ENCODE results near the gene NLRP1. TPM values are rescaled to one million over a fixed set of nuclear protein-coding genes. Genes with fewer than 3 reads are reported as not detected.

The NLRP1 gene
- total RNA-seq, 1 donor from 2014 or later: 48.1 TPM

- Histone ChIP-seq H3K9ac (ENCODE audit: low read length) (no peak overlapping the region), H3K79me2 (ENCODE audit: insufficient read depth, low read length) (peaks cover 85% of the 10 kb centered on the region), H3K4me2 (ENCODE audit: low read length) (no peak overlapping the region), H3K27ac (ENCODE audit: low read depth, low read length) (no peak overlapping the region), H3K4me1 (ENCODE audit: insufficient read depth, low read length) (peaks cover 3% of the 10 kb centered on the region), H2AFZ (ENCODE audit: low read depth, low read length) (no peak overlapping the region), H3K9me3 (ENCODE audit: insufficient read depth, low read depth, low read length) (peaks cover 4% of the 10 kb centered on the region), H3K36me3 (ENCODE audit: insufficient read depth, low read length) (peaks cover 61% of the 10 kb centered on the region), H4K20me1 (ENCODE audit: insufficient read depth, low read length) (peaks cover 23% of the 10 kb centered on the region), H3K4me3 (ENCODE audit: insufficient read depth, low read depth, low read length) (no peak overlapping the region), H3K27me3 (ENCODE audit: insufficient read depth, low read length) (no peaks in the 10 kb centered on the region)
- Mint-ChIP-seq H3K4me3 (ENCODE audit: unreplicated experiment) (no peak overlapping the region), H3K9me3 (ENCODE audit: unreplicated experiment) (no peaks in the 10 kb centered on the region), H3K27ac (ENCODE audit: unreplicated experiment) (no peak overlapping the region), H3K27me3 (ENCODE audit: low read depth, unreplicated experiment) (no peaks in the 10 kb centered on the region), H3K36me3 (ENCODE audit: low read depth, unreplicated experiment) (peaks cover 14% of the 10 kb centered on the region), H3K4me1 (ENCODE audit: low read depth, unreplicated experiment) (no peaks in the 10 kb centered on the region)
- FAIRE-seq (no peak), DNase-seq (ENCODE audit: low read depth) (no peak)
- TF ChIP-seq, protein P1, sequence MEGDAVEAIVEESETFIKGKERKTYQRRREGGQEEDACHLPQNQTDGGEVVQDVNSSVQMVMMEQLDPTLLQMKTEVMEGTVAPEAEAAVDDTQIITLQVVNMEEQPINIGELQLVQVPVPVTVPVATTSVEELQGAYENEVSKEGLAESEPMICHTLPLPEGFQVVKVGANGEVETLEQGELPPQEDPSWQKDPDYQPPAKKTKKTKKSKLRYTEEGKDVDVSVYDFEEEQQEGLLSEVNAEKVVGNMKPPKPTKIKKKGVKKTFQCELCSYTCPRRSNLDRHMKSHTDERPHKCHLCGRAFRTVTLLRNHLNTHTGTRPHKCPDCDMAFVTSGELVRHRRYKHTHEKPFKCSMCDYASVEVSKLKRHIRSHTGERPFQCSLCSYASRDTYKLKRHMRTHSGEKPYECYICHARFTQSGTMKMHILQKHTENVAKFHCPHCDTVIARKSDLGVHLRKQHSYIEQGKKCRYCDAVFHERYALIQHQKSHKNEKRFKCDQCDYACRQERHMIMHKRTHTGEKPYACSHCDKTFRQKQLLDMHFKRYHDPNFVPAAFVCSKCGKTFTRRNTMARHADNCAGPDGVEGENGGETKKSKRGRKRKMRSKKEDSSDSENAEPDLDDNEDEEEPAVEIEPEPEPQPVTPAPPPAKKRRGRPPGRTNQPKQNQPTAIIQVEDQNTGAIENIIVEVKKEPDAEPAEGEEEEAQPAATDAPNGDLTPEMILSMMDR (IDR thresholded peaks at IDR 0.05; ENCODE audit: insufficient read depth, low read depth, low read length): no peak
- TF ChIP-seq EZH2 (IDR thresholded peaks at IDR 0.05; ENCODE audit: insufficient read depth, low read length): no peak
Measured at GRCh38 chr17:5481451-5481850, 102.9 kb downstream of the NLRP1 start.

DNA sequence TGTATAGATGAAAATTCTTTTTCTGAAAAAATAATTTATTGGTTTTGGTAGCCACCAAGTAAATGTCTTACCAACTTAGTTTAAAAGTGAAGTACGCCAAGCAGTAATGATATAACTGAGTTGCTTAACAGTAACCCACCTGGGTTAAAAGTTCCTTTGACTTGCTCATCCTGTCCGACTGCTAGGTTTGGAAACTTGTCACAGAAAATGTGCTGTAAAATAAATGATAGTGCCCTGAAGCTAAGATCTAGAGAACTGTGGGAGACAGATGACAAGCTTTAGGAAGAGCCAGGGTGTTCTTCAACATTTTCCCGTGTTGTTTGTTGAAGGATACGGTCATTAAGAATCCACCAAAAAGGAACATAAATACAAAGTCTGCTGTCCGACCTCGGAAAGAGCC lies 103.3 kb downstream of the NLRP1 start:
- Mint-ChIP-seq H3K36me3 (ENCODE audit: low read depth, unreplicated experiment) (peaks cover 16% of the 10 kb centered on the region), H3K27ac (ENCODE audit: unreplicated experiment) (no peak overlapping the region), H3K4me3 (ENCODE audit: unreplicated experiment) (no peak overlapping the region), H3K27me3 (ENCODE audit: low read depth, unreplicated experiment) (no peaks in the 10 kb centered on the region), H3K4me1 (ENCODE audit: low read depth, unreplicated experiment) (no peaks in the 10 kb centered on the region), H3K9me3 (ENCODE audit: unreplicated experiment) (no peaks in the 10 kb centered on the region)
- no peak overlapping the region for H3K4me2 ChIP-seq (ENCODE audit: low read length)
- no peak overlapping the region for H3K9ac ChIP-seq (ENCODE audit: low read length)
- peaks cover 85% of the 10 kb centered on the region for H3K79me2 ChIP-seq (ENCODE audit: insufficient read depth, low read length)
- H3K4me1 ChIP-seq (ENCODE audit: insufficient read depth, low read length): peaks cover 3% of the 10 kb centered on the region
- H3K27ac ChIP-seq (ENCODE audit: low read depth, low read length): no peak overlapping the region
- no peak for TF ChIP-seq EZH2 (IDR thresholded peaks at IDR 0.05; ENCODE audit: insufficient read depth, low read length)
- TF ChIP-seq, protein P1 (IDR thresholded peaks at IDR 0.05; ENCODE audit: insufficient read depth, low read depth, low read length): no peak
- H3K27me3 ChIP-seq (ENCODE audit: insufficient read depth, low read length): no peaks in the 10 kb centered on the region
- DNase-seq (ENCODE audit: low read depth) (no peak), FAIRE-seq (no peak)
- peaks cover 4% of the 10 kb centered on the region for H3K9me3 ChIP-seq (ENCODE audit: insufficient read depth, low read depth, low read length)
- H3K36me3 ChIP-seq (ENCODE audit: insufficient read depth, low read length): peaks cover 61% of the 10 kb centered on the region
- H4K20me1 ChIP-seq (ENCODE audit: insufficient read depth, low read length): peaks cover 23% of the 10 kb centered on the region
- no peak overlapping the region for H3K4me3 ChIP-seq (ENCODE audit: insufficient read depth, low read depth, low read length)
- H2AFZ ChIP-seq (ENCODE audit: low read depth, low read length): no peak overlapping the region

GRCh38 chr17:5478992-5479391 lies 105.3 kb downstream of the NLRP1 start:
- no peak overlapping the region for H2AFZ ChIP-seq (ENCODE audit: low read depth, low read length)
- peaks cover 16% of the 10 kb centered on the region for H3K36me3 Mint-ChIP-seq (ENCODE audit: low read depth, unreplicated experiment)
- no peaks in the 10 kb centered on the region for H3K27me3 ChIP-seq (ENCODE audit: insufficient read depth, low read length)
- no peak overlapping the region for H3K4me3 Mint-ChIP-seq (ENCODE audit: unreplicated experiment)
- no peak overlapping the region for H3K4me2 ChIP-seq (ENCODE audit: low read length)
- no peak overlapping the region for H3K27ac ChIP-seq (ENCODE audit: low read depth, low read length)
- H3K36me3 ChIP-seq (ENCODE audit: insufficient read depth, low read length): peaks cover 67% of the 10 kb centered on the region
- FAIRE-seq (no peak), DNase-seq (ENCODE audit: low read depth) (no peak)
- H3K27ac Mint-ChIP-seq (ENCODE audit: unreplicated experiment): no peak overlapping the region
- no peak overlapping the region for H3K9ac ChIP-seq (ENCODE audit: low read length)
- H3K9me3 Mint-ChIP-seq (ENCODE audit: unreplicated experiment): no peaks in the 10 kb centered on the region
- TF ChIP-seq, protein P1 (IDR thresholded peaks at IDR 0.05; ENCODE audit: insufficient read depth, low read depth, low read length): no peak
- TF ChIP-seq EZH2 (IDR thresholded peaks at IDR 0.05; ENCODE audit: insufficient read depth, low read length): no peak
- H3K79me2 ChIP-seq (ENCODE audit: insufficient read depth, low read length): peaks cover 68% of the 10 kb centered on the region
- H3K4me1 ChIP-seq (ENCODE audit: insufficient read depth, low read length): no peaks in the 10 kb centered on the region
- no peaks in the 10 kb centered on the region for H3K4me1 Mint-ChIP-seq (ENCODE audit: low read depth, unreplicated experiment)
- H3K4me3 ChIP-seq (ENCODE audit: insufficient read depth, low read depth, low read length): no peak overlapping the region
- peaks cover 27% of the 10 kb centered on the region for H4K20me1 ChIP-seq (ENCODE audit: insufficient read depth, low read length)
- H3K9me3 ChIP-seq (ENCODE audit: insufficient read depth, low read depth, low read length): peaks cover 4% of the 10 kb centered on the region
- no peaks in the 10 kb centered on the region for H3K27me3 Mint-ChIP-seq (ENCODE audit: low read depth, unreplicated experiment)

All from astrocyte (in vitro differentiated cells and primary cell).